Measurements from ENCODE around the gene ANKRD33B. TPM values are rescaled to one million over a fixed set of nuclear protein-coding genes. Genes with fewer than 3 reads are reported as not detected.

The ANKRD33B gene
- total and polyA plus RNA-seq, 9 of the 15 experiments (the other 6 are each of a cell fraction or from before 2014, with no cell fraction given), result 0.10 to 1.7 (median 0.40) TPM

DNA sequence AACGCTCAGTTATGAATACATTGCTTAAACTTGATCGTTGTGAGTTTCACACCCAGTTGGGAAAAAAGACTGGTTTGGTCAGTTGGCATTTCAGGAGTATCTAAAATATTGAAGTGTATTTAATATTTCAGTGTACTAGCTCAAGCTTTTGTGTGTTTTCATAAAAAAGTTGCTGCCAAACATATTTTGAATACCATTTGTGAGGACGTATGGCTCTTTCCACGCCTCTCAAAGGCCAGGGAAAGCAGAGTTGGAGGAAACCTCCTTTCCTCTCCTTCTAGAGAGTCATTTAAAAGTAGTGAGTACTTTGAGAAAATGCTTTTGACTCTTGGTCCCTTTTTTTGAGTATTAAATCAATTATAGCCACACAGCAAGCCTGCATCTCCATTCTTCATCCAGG is 43.2 kb upstream of the ANKRD33B start:
- Histone ChIP-seq H3K27me3 (ENCODE audit: control insufficient read depth in 2 of 2, insufficient read depth in 2 of 2, low read length in 2 of 2) (peaks cover 12 to 37% of the 10 kb centered on the region in 2 experiments; a peak in 4 of 5 replicates), H4K20me1 (replicated peaks; ENCODE audit: control insufficient read depth, insufficient read depth, low read length) (no peaks in the 10 kb centered on the region), H3K36me3 (ENCODE audit: control insufficient read depth, insufficient read depth, low read length) (no peaks in the 10 kb centered on the region), H3K79me2 (ENCODE audit: control insufficient read depth, insufficient read depth, low read length) (no peaks in the 10 kb centered on the region), H3K27ac (ENCODE audit: extremely low read depth, low read depth, low read length) (no peak overlapping the region), H3K4me3 (no peak overlapping the region), H3K9me3 (replicated peaks; ENCODE audit: control insufficient read depth, insufficient read depth, low read depth, low read length) (peaks cover 5% of the 10 kb centered on the region; the same call in 1 of the 2 replicates), H3K4me1 (replicated peaks in 1 of 2; ENCODE audit: control insufficient read depth in 2 of 2, insufficient read depth in 2 of 2, low read length in 2 of 2) (peaks cover 4 to 7% of the 10 kb centered on the region in 2 experiments; a peak in 4 of 5 replicates), H2AFZ (ENCODE audit: low read depth, low read length) (no peak overlapping the region), H3K9me1 (ENCODE audit: control insufficient read depth, insufficient read depth, low read length) (no peaks in the 10 kb centered on the region), H3K9ac (ENCODE audit: insufficient read depth in 1 of 2, low read depth in 2 of 2, low read length in 2 of 2) (no peak overlapping the region), H3K4me2 (ENCODE audit: insufficient read depth, low read length) (no peak overlapping the region)
- no TSS peak for BruUV-seq (replicated peaks)
- WGBS (ENCODE audit: insufficient coverage, low coverage, missing lambda C conversion rate), result 12% methylated on average over 4 of the region's 4 CpGs
- POLR2A ChIA-PET, result interaction anchor here (0.7 to 2.1 kb wide), 3 partner anchors 13 to 100 kb away, joined by 3 to 5 read pairs (median 3); no protein-coding TSS in a partner anchor
- intact Hi-C loops (cut with micrococcal nuclease), result no loop called here
- in situ Hi-C loops (cut with MboI), result no loop called here
- TF ChIP-seq ZNF311 (CRISPR knock-in tag; IDR thresholded peaks at IDR 0.05) (no peak), POU5F1 (IDR thresholded peaks at IDR 0.05; ENCODE audit: borderline replicate concordance, low read depth, low read length, partially characterized antibody) (no peak), SRSF1 (IDR thresholded peaks at IDR 0.05; ENCODE audit: low read depth, low read length) (no peak), ZNF282 (CRISPR knock-in tag; IDR thresholded peaks at IDR 0.05) (no peak), TAF15 (IDR thresholded peaks at IDR 0.05; ENCODE audit: low read depth, low read length) (no peak), GATA2 (CRISPR knock-in tag; IDR thresholded peaks at IDR 0.05) (no peak), KDM4B (IDR thresholded peaks at IDR 0.05; ENCODE audit: borderline replicate concordance in 2 of 2, low read depth in 1 of 2) (no peak), EHMT2 (IDR thresholded peaks at IDR 0.05) (no peak), CCAR2 (IDR thresholded peaks at IDR 0.05; ENCODE audit: low read depth, low read length) (no peak), LARP7 (IDR thresholded peaks at IDR 0.05) (no peak), ZNF717 (CRISPR knock-in tag; IDR thresholded peaks at IDR 0.05) (no peak), PYGO2 (tag; IDR thresholded peaks at IDR 0.05) (no peak), ZFP1 (CRISPR knock-in tag; IDR thresholded peaks at IDR 0.05) (no peak), SETDB1 (IDR thresholded peaks at IDR 0.05; ENCODE audit: low read length) (no peak), E2F3 (CRISPR knock-in tag; IDR thresholded peaks at IDR 0.05) (no peak), FOXP1 (CRISPR knock-in tag; IDR thresholded peaks at IDR 0.05) (no peak), ZNF507 (tag; conservative IDR thresholded peaks at IDR 0.05) (no peak), SUPT5H (IDR thresholded peaks at IDR 0.05) (no peak)
- TF ChIP-seq, protein P1, sequence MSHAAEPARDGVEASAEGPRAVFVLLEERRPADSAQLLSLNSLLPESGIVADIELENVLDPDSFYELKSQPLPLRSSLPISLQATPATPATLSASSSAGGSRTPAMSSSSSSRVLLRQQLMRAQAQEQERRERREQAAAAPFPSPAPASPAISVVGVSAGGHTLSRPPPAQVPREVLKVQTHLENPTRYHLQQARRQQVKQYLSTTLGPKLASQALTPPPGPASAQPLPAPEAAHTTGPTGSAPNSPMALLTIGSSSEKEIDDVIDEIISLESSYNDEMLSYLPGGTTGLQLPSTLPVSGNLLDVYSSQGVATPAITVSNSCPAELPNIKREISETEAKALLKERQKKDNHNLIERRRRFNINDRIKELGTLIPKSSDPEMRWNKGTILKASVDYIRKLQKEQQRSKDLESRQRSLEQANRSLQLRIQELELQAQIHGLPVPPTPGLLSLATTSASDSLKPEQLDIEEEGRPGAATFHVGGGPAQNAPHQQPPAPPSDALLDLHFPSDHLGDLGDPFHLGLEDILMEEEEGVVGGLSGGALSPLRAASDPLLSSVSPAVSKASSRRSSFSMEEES (CRISPR knock-in tag; IDR thresholded peaks at IDR 0.05), result no peak
- DNase-seq (ENCODE audit: extremely low read depth in 1 of 4, low spot score in 3 of 4) (no peak), ATAC-seq (no peak), FAIRE-seq (no peak)
- CTCF ChIA-PET (ENCODE audit: low intra/inter-chr PET ratio), result no interaction called here

Data from K562 (cell line).